Measurements from ENCODE around the gene NEMP2. TPM values are rescaled to one million over a fixed set of nuclear protein-coding genes. Genes with fewer than 3 reads are reported as not detected.

The NEMP2 gene
- total RNA-seq, 1 experiment from 2014 or later = 12.0 TPM

DNA sequence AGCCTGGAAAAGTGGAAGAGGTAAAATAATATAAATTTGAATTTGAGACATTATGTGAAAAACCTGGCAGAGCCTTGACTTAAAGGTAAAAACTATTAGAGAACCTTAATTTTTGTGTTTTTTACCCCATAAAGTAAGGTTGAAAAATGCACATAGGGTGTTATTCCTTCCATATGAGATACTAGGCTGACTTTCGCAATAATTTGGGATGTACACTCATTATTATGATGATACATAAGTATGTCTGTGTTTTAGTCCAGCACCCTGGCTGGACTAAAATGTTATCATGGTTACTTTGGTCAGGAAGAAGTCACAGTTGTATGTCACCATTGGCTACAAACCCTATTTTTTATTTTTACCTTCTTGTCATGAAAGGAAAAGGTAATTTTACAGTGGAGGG lies 19.8 kb downstream of the NEMP2 start:
- ATAC-seq = no peak
- Histone ChIP-seq H3K36me3 (ENCODE audit: control insufficient read depth, insufficient read depth, low read length) (peaks cover 2% of the 10 kb centered on the region; the same call in 1 of the 2 replicates), H3K4me3 (ENCODE audit: low read depth in 2 of 2, low read length in 2 of 2) (no peak overlapping the region), H3K9me3 (ENCODE audit: control insufficient read depth, insufficient read depth, low read depth, low read length) (no peaks in the 10 kb centered on the region), H3K27ac (ENCODE audit: low read length) (no peak overlapping the region), H3K27me3 (ENCODE audit: control insufficient read depth, insufficient read depth, low read length) (no peaks in the 10 kb centered on the region), H3K4me1 (ENCODE audit: control insufficient read depth, insufficient read depth, low read length) (no peaks in the 10 kb centered on the region)
- intact Hi-C loops (cut with micrococcal nuclease; ENCODE audit: unreplicated experiment) (no loop called here), in situ Hi-C loops (cut with HindIII; ENCODE audit: low pct_unique_long_range_greater_than_20kb, low sequenced_read_pairs) (no loop called here)
- ChIA-PET CTCF (no interaction called here), POLR2A (no interaction called here)
- no peak for DNase-seq (ENCODE audit: low read depth, low spot score)
- no TSS peak for BruUV-seq (replicated peaks)
- no peak for TF ChIP-seq TCF7L2 (IDR thresholded peaks at IDR 0.05; ENCODE audit: low read depth, low read length)

DNA sequence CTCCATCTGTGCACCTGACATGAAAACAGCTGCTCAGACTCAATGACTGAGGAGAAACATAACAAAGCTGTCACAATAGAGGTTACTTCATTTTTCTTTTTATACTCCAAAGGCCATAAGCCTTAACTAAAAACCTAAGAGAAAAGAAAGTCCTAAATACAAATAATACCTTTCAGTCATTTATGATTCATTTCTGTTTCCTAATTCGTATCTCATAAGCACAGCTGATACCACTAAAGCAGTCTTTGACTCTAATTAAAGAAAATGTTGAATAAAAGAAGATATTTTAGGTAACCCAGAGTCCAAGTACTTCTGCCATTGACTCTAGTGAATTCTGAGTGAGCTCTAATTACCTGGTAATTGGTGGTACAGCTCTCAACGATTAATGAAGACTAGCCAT lies 20.6 kb downstream of the NEMP2 start:
- H3K4me1 ChIP-seq (ENCODE audit: control insufficient read depth, insufficient read depth, low read length) = no peaks in the 10 kb centered on the region
- H3K36me3 ChIP-seq (ENCODE audit: control insufficient read depth, insufficient read depth, low read length) = peaks cover 2% of the 10 kb centered on the region; the same call in 1 of the 2 replicates
- ChIA-PET CTCF (no interaction called here), POLR2A (no interaction called here)
- no peak for ATAC-seq
- H3K9me3 ChIP-seq (ENCODE audit: control insufficient read depth, insufficient read depth, low read depth, low read length) = no peaks in the 10 kb centered on the region
- H3K27me3 ChIP-seq (ENCODE audit: control insufficient read depth, insufficient read depth, low read length) = no peaks in the 10 kb centered on the region
- DNase-seq (ENCODE audit: low read depth, low spot score) = no peak
- intact Hi-C loops (cut with micrococcal nuclease; ENCODE audit: unreplicated experiment) = no loop called here
- TF ChIP-seq POLR2AphosphoS5 (IDR thresholded peaks at IDR 0.05; ENCODE audit: low read depth, low read length) (no peak), SIN3A (IDR thresholded peaks at IDR 0.05; ENCODE audit: borderline replicate concordance, insufficient read depth, low read depth, low read length) (no peak), TCF7L2 (IDR thresholded peaks at IDR 0.05; ENCODE audit: low read depth, low read length) (no peak)
- TF ChIP-seq, protein P1, sequence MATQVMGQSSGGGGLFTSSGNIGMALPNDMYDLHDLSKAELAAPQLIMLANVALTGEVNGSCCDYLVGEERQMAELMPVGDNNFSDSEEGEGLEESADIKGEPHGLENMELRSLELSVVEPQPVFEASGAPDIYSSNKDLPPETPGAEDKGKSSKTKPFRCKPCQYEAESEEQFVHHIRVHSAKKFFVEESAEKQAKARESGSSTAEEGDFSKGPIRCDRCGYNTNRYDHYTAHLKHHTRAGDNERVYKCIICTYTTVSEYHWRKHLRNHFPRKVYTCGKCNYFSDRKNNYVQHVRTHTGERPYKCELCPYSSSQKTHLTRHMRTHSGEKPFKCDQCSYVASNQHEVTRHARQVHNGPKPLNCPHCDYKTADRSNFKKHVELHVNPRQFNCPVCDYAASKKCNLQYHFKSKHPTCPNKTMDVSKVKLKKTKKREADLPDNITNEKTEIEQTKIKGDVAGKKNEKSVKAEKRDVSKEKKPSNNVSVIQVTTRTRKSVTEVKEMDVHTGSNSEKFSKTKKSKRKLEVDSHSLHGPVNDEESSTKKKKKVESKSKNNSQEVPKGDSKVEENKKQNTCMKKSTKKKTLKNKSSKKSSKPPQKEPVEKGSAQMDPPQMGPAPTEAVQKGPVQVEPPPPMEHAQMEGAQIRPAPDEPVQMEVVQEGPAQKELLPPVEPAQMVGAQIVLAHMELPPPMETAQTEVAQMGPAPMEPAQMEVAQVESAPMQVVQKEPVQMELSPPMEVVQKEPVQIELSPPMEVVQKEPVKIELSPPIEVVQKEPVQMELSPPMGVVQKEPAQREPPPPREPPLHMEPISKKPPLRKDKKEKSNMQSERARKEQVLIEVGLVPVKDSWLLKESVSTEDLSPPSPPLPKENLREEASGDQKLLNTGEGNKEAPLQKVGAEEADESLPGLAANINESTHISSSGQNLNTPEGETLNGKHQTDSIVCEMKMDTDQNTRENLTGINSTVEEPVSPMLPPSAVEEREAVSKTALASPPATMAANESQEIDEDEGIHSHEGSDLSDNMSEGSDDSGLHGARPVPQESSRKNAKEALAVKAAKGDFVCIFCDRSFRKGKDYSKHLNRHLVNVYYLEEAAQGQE (IDR thresholded peaks at IDR 0.05; ENCODE audit: insufficient read depth in 1 of 2, low read depth in 2 of 2, low read length in 1 of 2) = no peak
- TF ChIP-seq, protein P2, sequence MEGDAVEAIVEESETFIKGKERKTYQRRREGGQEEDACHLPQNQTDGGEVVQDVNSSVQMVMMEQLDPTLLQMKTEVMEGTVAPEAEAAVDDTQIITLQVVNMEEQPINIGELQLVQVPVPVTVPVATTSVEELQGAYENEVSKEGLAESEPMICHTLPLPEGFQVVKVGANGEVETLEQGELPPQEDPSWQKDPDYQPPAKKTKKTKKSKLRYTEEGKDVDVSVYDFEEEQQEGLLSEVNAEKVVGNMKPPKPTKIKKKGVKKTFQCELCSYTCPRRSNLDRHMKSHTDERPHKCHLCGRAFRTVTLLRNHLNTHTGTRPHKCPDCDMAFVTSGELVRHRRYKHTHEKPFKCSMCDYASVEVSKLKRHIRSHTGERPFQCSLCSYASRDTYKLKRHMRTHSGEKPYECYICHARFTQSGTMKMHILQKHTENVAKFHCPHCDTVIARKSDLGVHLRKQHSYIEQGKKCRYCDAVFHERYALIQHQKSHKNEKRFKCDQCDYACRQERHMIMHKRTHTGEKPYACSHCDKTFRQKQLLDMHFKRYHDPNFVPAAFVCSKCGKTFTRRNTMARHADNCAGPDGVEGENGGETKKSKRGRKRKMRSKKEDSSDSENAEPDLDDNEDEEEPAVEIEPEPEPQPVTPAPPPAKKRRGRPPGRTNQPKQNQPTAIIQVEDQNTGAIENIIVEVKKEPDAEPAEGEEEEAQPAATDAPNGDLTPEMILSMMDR (IDR thresholded peaks at IDR 0.05) = no peak
- in situ Hi-C loops (cut with HindIII; ENCODE audit: low pct_unique_long_range_greater_than_20kb, low sequenced_read_pairs) = no loop called here
- BruUV-seq (replicated peaks) = no TSS peak
- no peak overlapping the region for H3K4me3 ChIP-seq (ENCODE audit: low read depth in 2 of 2, low read length in 2 of 2)
- H3K27ac ChIP-seq (ENCODE audit: low read length) = no peak overlapping the region

DNA sequence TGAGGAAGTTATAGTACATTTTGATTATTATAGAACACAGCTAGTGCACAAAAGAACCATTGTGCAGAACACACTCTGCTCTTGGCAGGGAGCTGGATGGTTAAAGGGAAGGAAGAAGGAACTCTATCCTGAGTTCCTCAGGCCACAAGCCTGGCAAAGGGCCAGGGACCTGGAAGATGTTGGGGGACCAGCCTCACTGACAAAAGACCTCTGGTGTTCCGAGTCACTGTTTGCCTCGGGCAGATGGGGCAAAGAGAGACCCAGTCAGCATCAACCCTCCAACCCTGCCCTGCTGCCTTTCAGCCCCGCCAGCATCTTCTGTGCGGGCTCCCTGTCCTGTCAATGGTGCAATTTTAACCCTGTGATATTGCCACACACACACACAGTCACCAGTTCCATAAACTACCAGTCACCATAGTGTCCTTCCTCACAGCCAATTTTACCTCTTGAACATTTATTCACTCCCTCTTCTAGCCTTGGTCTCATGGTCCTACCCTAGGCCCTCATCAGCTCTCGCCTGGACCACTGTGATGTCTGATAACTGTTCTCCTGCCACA lies 21.9 kb downstream of the NEMP2 start:
- Histone ChIP-seq H3K27me3 (ENCODE audit: control insufficient read depth, insufficient read depth, low read length) (no peaks in the 10 kb centered on the region), H3K4me3 (ENCODE audit: low read depth in 2 of 2, low read length in 2 of 2) (no peak overlapping the region), H3K9me3 (ENCODE audit: control insufficient read depth, insufficient read depth, low read depth, low read length) (no peaks in the 10 kb centered on the region), H3K36me3 (ENCODE audit: control insufficient read depth, insufficient read depth, low read length) (peaks cover 2% of the 10 kb centered on the region; the same call in 1 of the 2 replicates), H3K4me1 (ENCODE audit: control insufficient read depth, insufficient read depth, low read length) (no peaks in the 10 kb centered on the region), H3K27ac (ENCODE audit: low read length) (no peak overlapping the region)
- intact Hi-C loops (cut with micrococcal nuclease; ENCODE audit: unreplicated experiment) = no loop called here
- DNase-seq (ENCODE audit: low read depth, low spot score) = no peak
- TF ChIP-seq POLR2AphosphoS5 (IDR thresholded peaks at IDR 0.05; ENCODE audit: low read depth, low read length) (no peak), TCF7L2 (IDR thresholded peaks at IDR 0.05; ENCODE audit: low read depth, low read length) (no peak), SIN3A (IDR thresholded peaks at IDR 0.05; ENCODE audit: borderline replicate concordance, insufficient read depth, low read depth, low read length) (no peak)
- TF ChIP-seq, protein P1 (IDR thresholded peaks at IDR 0.05; ENCODE audit: insufficient read depth in 1 of 2, low read depth in 2 of 2, low read length in 1 of 2) = no peak
- TF ChIP-seq, protein P2 (IDR thresholded peaks at IDR 0.05) = no peak
- no TSS peak for BruUV-seq (replicated peaks)
- in situ Hi-C loops (cut with HindIII; ENCODE audit: low pct_unique_long_range_greater_than_20kb, low sequenced_read_pairs) = no loop called here
- POLR2A ChIA-PET = no interaction called here
- CTCF ChIA-PET = no interaction called here
- no peak for ATAC-seq

All from Panc1 (cell line).